H9 (cell line): Measurements from ENCODE around the gene KAZN. TPM values are rescaled to one million over a fixed set of nuclear protein-coding genes. Genes with fewer than 3 reads are reported as not detected.

Experiments
- DNase-seq: peaks from one replicate; pipeline ENCODE4 v3.0.0-alpha.2; 2017
- H2AFZ ChIP-seq: one replicate; pipeline ENCODE4 v1.6.1; 2013; ENCODE audit warnings: mild to moderate bottlenecking, low read length, control low read depth, moderate library complexity
- H2AK5ac ChIP-seq: 2 replicates; pipeline ENCODE4 v1.6.1; 2013; ENCODE audit warnings: low read length, control low read depth, mixed read lengths; ENCODE audit not compliant: insufficient read length
- H2BK120ac ChIP-seq: one replicate; pipeline ENCODE4 v1.6.1; 2013; ENCODE audit warnings: low read depth, mild to moderate bottlenecking, low read length, control low read depth, inconsistent platforms; ENCODE audit not compliant: poor library complexity, severe bottlenecking
- H2BK12ac ChIP-seq: 2 replicates; pipeline ENCODE4 v1.6.1; 2013; ENCODE audit warnings: low read length, control low read depth, mixed read lengths, low read depth; ENCODE audit not compliant: insufficient read length
- H2BK15ac ChIP-seq: 2 replicates; pipeline ENCODE4 v1.6.1; 2013; ENCODE audit warnings: low read depth, low read length, control low read depth
- H2BK20ac ChIP-seq: one replicate; pipeline ENCODE4 v1.6.1; 2013; ENCODE audit warnings: low read depth, mild to moderate bottlenecking, low read length, control low read depth, inconsistent platforms; ENCODE audit not compliant: poor library complexity, severe bottlenecking
- H2BK5ac ChIP-seq: 2 replicates; pipeline ENCODE4 v1.6.1; 2013; ENCODE audit warnings: low read length, control low read depth, mixed read lengths; ENCODE audit not compliant: insufficient read length
- H3K14ac ChIP-seq: 2 replicates; pipeline ENCODE4 v1.6.1; 2013; ENCODE audit warnings: low read length, control low read depth; ENCODE audit not compliant: insufficient read depth
- H3K18ac ChIP-seq: 2 replicates; pipeline ENCODE4 v1.6.1; 2013; ENCODE audit warnings: low read depth, mild to moderate bottlenecking, mixed read lengths, low read length, control low read depth; ENCODE audit not compliant: insufficient read length
- H3K23ac ChIP-seq: 2 replicates; pipeline ENCODE4 v1.6.1; 2013; ENCODE audit warnings: low read length, control low read depth, mixed read lengths, low read depth; ENCODE audit not compliant: insufficient read length
- H3K23me2 ChIP-seq: 2 replicates; pipeline ENCODE4 v1.6.1; 2013; ENCODE audit warnings: low read depth, mild to moderate bottlenecking, mixed read lengths, low read length, control low read depth; ENCODE audit not compliant: insufficient read length, poor library complexity, severe bottlenecking
- H3K27ac ChIP-seq: 2 replicates; pipeline ENCODE4 v1.5.1; 2013; ENCODE audit warnings: low read length, control low read depth, mixed read lengths, low read depth; ENCODE audit not compliant: insufficient read length
- H3K27me3 ChIP-seq: 2 replicates; pipeline ENCODE4 v1.6.1; 2013; ENCODE audit warnings: low read length, control low read depth, inconsistent platforms; ENCODE audit not compliant: insufficient read depth
- H3K4ac ChIP-seq: 2 replicates; pipeline ENCODE4 v1.6.1; 2013; ENCODE audit warnings: low read depth, mild to moderate bottlenecking, control low read depth, inconsistent platforms, low read length, moderate library complexity
- H3K4me1 ChIP-seq: 2 replicates; pipeline ENCODE4 v1.6.1; 2013; ENCODE audit warnings: low read length, control low read depth, inconsistent platforms; ENCODE audit not compliant: insufficient read depth
- H3K4me2 ChIP-seq: 2 replicates; pipeline ENCODE4 v1.6.1; 2013; ENCODE audit warnings: low read length, control low read depth, mixed read lengths; ENCODE audit not compliant: insufficient read length, insufficient read depth
- H3K56ac ChIP-seq: 2 replicates; pipeline ENCODE4 v1.6.1; 2013; ENCODE audit warnings: low read depth, mild to moderate bottlenecking, mixed read lengths, low read length, control low read depth; ENCODE audit not compliant: insufficient read length
- H3K79me1 ChIP-seq: 2 replicates; pipeline ENCODE4 v1.6.1; 2013; ENCODE audit warnings: low read depth, mild to moderate bottlenecking, moderate library complexity, low read length, control low read depth, inconsistent platforms; ENCODE audit not compliant: insufficient read depth, poor library complexity, severe bottlenecking
- H3K79me2 ChIP-seq: 2 replicates; pipeline ENCODE4 v1.6.1; 2013; ENCODE audit warnings: low read length, control low read depth, inconsistent platforms; ENCODE audit not compliant: insufficient read depth
- H3K9ac ChIP-seq: 2 replicates; pipeline ENCODE4 v1.6.1; 2013; ENCODE audit warnings: low read length, control low read depth, mixed read lengths; ENCODE audit not compliant: insufficient read length; ENCODE audit errors: extremely low read depth
- H3K9me3 ChIP-seq: one replicate; pipeline ENCODE4 v1.6.1; 2013; ENCODE audit warnings: low read depth, low read length, inconsistent platforms; ENCODE audit not compliant: control insufficient read depth
- H3T11ph ChIP-seq: one replicate; pipeline ENCODE4 v1.6.1; 2013; ENCODE audit warnings: mild to moderate bottlenecking, low read length, control low read depth, inconsistent platforms
- H4K20me1 ChIP-seq: one replicate; pipeline ENCODE4 v1.6.1; 2013; ENCODE audit not compliant: control insufficient read depth, insufficient read length, insufficient read depth
- H4K5ac ChIP-seq: 2 replicates; pipeline ENCODE4 v1.6.1; 2013; ENCODE audit warnings: low read depth, mild to moderate bottlenecking, mixed read lengths, low read length, control low read depth; ENCODE audit not compliant: insufficient read length
- H4K8ac ChIP-seq: replicated peaks from 2 replicates; pipeline ENCODE4 v1.6.1; 2013; ENCODE audit warnings: low read length, control low read depth, mixed read lengths, low read depth; ENCODE audit not compliant: insufficient read length
- H4K91ac ChIP-seq: 2 replicates; pipeline ENCODE4 v1.6.1; 2013; ENCODE audit warnings: low read depth, mild to moderate bottlenecking, moderate library complexity, mixed read lengths, low read length, control low read depth; ENCODE audit not compliant: insufficient read length
- H3K27ac Mint-ChIP-seq, 3 experiments: 2 replicates in 2 of 3; 3 replicates in 1 of 3; pipeline ENCODE4 v1.8.0; 2020 to 2021; ENCODE audit warnings: mixed read lengths in 3 of 3, mild to moderate bottlenecking in 1 of 3, moderate library complexity in 1 of 3
- H3K27me3 Mint-ChIP-seq: 2 replicates; pipeline ENCODE4 v1.8.0; 2021; ENCODE audit warnings: low read depth, mild to moderate bottlenecking, moderate library complexity, mixed read lengths
- H3K36me3 Mint-ChIP-seq, 3 experiments: 2 replicates in 2 of 3; 3 replicates in 1 of 3; pipeline ENCODE4 v1.8.0; 2020 to 2021; ENCODE audit warnings: low read depth in 3 of 3, mixed read lengths in 3 of 3; ENCODE audit not compliant: insufficient read depth in 1 of 3
- H3K4me1 Mint-ChIP-seq, 2 experiments: 2 replicates each; pipeline ENCODE4 v1.8.0; 2020; ENCODE audit warnings: mixed read lengths in 2 of 2
- H3K4me3 Mint-ChIP-seq, 2 experiments: 2 replicates in 1 of 2; 3 replicates in 1 of 2; pipeline ENCODE4 v1.8.0; 2020 to 2021; ENCODE audit warnings: mild to moderate bottlenecking in 2 of 2, mixed read lengths in 2 of 2, moderate library complexity in 1 of 2
- H3K9me3 Mint-ChIP-seq, 2 experiments: 2 replicates in 1 of 2; 3 replicates in 1 of 2; pipeline ENCODE4 v1.8.0; 2020; ENCODE audit warnings: mild to moderate bottlenecking in 2 of 2, mixed read lengths in 2 of 2, moderate library complexity in 1 of 2
- WGBS: extraction: QIAGEN DNeasy Blood & Tissue Kit; methylation state at CpG from one replicate; pipeline ENCODE4 v1.1.7; 2013; ENCODE audit warnings: missing lambda C conversion rate, low lambda C conversion rate, mixed read lengths; ENCODE audit not compliant: insufficient read length; ENCODE audit errors: extremely low coverage; 5-methylcytosine and 5-hydroxymethylcytosine counted together
- total RNA-seq: library from RNA; stranded (reverse); gene quantifications from 2 replicates; pipeline ENCODE4 v1.2.1, GENCODE V29; 2021
- TF ChIP-seq, protein P1 (sequence below): fragments of 200-600 bp; sonication (generic); conservative IDR thresholded peaks from 3 replicates; pipeline ENCODE4 v1.8.0; 2021; ENCODE audit warnings: antibody characterized with exemption, mild to moderate bottlenecking

Gene KAZN
- total RNA-seq, 1 experiment from 2014 or later: 7.6 TPM

DNA sequence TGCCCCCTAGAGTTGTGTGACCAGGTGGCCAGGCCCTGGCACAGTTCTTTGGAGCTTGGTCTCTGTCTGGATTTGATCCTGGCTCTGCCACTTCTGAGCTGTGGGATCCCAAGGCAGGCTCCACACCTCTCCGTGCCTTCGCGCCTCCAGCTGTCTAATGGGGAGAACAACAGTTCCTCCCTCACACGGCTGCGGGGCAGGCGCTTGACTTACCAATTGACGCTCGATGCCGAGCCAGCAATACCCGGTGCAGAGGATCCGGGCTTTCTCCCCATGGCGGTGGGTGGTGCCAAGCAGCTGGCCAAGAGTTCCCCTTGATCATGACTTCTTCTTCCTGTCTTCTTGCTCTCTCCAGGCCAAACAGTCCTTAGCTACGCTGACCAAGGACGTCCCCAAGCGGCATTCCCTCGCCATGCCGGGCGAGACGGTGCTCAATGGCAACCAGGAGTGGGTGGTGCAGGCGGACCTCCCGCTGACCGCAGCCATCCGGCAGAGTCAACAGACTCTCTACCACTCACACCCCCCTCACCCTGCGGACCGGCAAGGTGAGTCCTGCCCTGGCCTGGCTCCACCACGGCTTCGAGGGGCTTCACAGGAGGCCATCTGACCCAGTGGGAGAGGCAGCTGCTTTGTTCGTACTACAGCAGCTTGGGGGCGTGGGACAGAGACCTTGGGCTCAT is 457.4 kb downstream of the KAZN start:
- no peaks in the 10 kb centered on the region; a peak in 3 of 7 replicates for H3K36me3 Mint-ChIP-seq
- H2BK15ac ChIP-seq: no peak overlapping the region
- H3K79me2 ChIP-seq: no peaks in the 10 kb centered on the region
- H2AK5ac ChIP-seq: no peak overlapping the region
- no peak overlapping the region for H3K9ac ChIP-seq
- no peak overlapping the region for H3K23ac ChIP-seq
- no peaks in the 10 kb centered on the region for H4K20me1 ChIP-seq
- H3K4me1 Mint-ChIP-seq: peaks cover 22 to 27% of the 10 kb centered on the region in 2 experiments
- H2BK5ac ChIP-seq: no peak overlapping the region
- H2BK120ac ChIP-seq: no peak overlapping the region
- H3K4me1 ChIP-seq: no peaks in the 10 kb centered on the region; the same call in 1 of the 2 replicates
- H2AFZ ChIP-seq: no peak overlapping the region
- H4K5ac ChIP-seq: no peak overlapping the region
- no peak for DNase-seq
- no peak overlapping the region; the same call in 1 of the 2 replicates for H3K14ac ChIP-seq
- no peak overlapping the region for H3K4ac ChIP-seq
- H2BK20ac ChIP-seq: no peak overlapping the region
- peaks cover 9% of the 10 kb centered on the region for H3K27me3 Mint-ChIP-seq
- no peak overlapping the region for H3K18ac ChIP-seq
- no peak overlapping the region for H3T11ph ChIP-seq
- WGBS: no CpG with 5 or more reads among the region's 29 CpGs
- no peak overlapping the region for H2BK12ac ChIP-seq
- H4K8ac ChIP-seq: no peak overlapping the region
- no peaks in the 10 kb centered on the region for H3K27me3 ChIP-seq
- no peaks in the 10 kb centered on the region for H3K79me1 ChIP-seq
- no peaks in the 10 kb centered on the region for H3K9me3 Mint-ChIP-seq
- H3K4me2 ChIP-seq: no peak overlapping the region
- TF ChIP-seq, protein P1, sequence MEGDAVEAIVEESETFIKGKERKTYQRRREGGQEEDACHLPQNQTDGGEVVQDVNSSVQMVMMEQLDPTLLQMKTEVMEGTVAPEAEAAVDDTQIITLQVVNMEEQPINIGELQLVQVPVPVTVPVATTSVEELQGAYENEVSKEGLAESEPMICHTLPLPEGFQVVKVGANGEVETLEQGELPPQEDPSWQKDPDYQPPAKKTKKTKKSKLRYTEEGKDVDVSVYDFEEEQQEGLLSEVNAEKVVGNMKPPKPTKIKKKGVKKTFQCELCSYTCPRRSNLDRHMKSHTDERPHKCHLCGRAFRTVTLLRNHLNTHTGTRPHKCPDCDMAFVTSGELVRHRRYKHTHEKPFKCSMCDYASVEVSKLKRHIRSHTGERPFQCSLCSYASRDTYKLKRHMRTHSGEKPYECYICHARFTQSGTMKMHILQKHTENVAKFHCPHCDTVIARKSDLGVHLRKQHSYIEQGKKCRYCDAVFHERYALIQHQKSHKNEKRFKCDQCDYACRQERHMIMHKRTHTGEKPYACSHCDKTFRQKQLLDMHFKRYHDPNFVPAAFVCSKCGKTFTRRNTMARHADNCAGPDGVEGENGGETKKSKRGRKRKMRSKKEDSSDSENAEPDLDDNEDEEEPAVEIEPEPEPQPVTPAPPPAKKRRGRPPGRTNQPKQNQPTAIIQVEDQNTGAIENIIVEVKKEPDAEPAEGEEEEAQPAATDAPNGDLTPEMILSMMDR: peak; percentile 25; the same call in 1 of the 3 replicates
- no peak overlapping the region for H4K91ac ChIP-seq
- no peaks in the 10 kb centered on the region for H3K9me3 ChIP-seq
- no peak overlapping the region for H3K27ac Mint-ChIP-seq
- no peak overlapping the region for H3K4me3 Mint-ChIP-seq
- H3K27ac ChIP-seq: no peak overlapping the region
- H3K56ac ChIP-seq: no peak overlapping the region
- no peaks in the 10 kb centered on the region for H3K23me2 ChIP-seq
